ENCODE data around the gene ACTR8. TPM values are rescaled to one million over a fixed set of nuclear protein-coding genes. Genes with fewer than 3 reads are reported as not detected.

ACTR8 gene
- total and polyA plus RNA-seq, 2 of the 13 experiments (the other 11 are each of a cell fraction or from before 2014, with no cell fraction given): 15.5 to 29.0 TPM

DNA sequence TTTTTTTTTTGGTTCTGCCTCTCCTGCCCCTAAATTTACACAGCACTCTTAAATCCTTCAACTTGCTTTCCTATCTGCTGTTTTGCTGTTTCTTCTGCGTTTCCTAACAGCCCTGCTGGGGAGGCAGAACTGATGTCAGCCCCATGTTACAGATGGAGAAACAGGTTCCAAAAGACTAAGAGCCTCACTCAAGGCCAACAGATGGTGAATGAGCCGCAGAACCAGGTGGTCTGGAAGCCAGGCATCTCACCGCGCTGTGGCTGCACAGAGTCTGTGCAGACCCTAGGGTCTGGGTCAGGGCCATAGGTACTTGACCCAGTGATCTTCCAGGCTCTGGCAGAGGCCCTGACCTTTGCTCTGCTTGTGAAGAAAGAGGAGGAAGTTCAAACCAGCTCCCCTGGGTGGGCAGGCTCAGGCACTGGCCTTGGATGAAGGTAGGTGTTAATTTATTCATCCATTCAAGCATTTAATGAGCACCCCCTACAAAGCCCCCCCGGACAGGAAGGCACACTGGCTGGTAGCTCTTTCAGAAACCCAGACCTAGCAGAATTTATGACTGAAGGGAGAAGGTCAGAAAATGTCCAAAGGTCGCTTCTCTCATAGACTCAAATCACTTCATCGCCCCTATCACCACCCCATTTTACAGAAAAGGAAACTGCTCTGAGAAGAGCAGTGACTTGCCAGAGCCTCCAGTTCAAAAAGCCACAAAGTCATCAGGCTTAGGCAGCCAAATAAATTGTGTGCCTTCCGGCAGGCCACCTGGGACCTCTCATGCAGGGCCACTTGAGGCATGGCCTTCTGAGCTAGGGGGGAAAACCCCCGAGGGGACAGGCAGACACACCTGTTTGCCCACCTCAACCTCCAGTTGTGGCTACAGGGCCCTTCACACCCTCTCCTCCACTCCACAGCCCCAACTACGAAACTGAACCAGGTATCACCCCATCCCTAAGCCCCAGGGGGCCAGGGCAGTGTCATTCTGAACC, 38.5 kb downstream of the ACTR8 start (continued):
- TF ChIP-seq ZNF335 (CRISPR knock-in tag; IDR thresholded peaks at IDR 0.05) (peak; percentile 5; the same call in 1 of the 2 replicates), ZNF564 (CRISPR knock-in tag; IDR thresholded peaks at IDR 0.05) (no peak), DNMT3B (CRISPR knock-in tag; conservative IDR thresholded peaks at IDR 0.05) (no peak), MIER2 (CRISPR knock-in tag; IDR thresholded peaks at IDR 0.05) (no peak), MTA1 (CRISPR knock-in tag; IDR thresholded peaks at IDR 0.05; ENCODE audit: borderline replicate concordance) (peak; percentile 74; the same call in 1 of the 2 replicates), HNF4A (CRISPR knock-in tag; IDR thresholded peaks at IDR 0.05) (peak; percentile 95), ZNF225 (CRISPR knock-in tag; IDR thresholded peaks at IDR 0.05) (no peak), HOXA9 (CRISPR knock-in tag; IDR thresholded peaks at IDR 0.05; ENCODE audit: borderline replicate concordance) (no peak), IKZF4 (CRISPR knock-in tag; IDR thresholded peaks at IDR 0.05; ENCODE audit: borderline replicate concordance, low read depth, not compliant biosample characterization) (no peak), ZKSCAN1 (IDR thresholded peaks at IDR 0.05; ENCODE audit: low read length) (no peak), ZNF878 (CRISPR knock-in tag; IDR thresholded peaks at IDR 0.05) (0 out of 2 replicates have a peak, but pooled peaks have one; percentile 3), FOSL1 (CRISPR knock-in tag; IDR thresholded peaks at IDR 0.05; ENCODE audit: borderline replicate concordance) (no peak), MBD4 (IDR thresholded peaks at IDR 0.05; ENCODE audit: borderline replicate concordance, low read length) (no peak)
- TF ChIP-seq, protein P1, sequence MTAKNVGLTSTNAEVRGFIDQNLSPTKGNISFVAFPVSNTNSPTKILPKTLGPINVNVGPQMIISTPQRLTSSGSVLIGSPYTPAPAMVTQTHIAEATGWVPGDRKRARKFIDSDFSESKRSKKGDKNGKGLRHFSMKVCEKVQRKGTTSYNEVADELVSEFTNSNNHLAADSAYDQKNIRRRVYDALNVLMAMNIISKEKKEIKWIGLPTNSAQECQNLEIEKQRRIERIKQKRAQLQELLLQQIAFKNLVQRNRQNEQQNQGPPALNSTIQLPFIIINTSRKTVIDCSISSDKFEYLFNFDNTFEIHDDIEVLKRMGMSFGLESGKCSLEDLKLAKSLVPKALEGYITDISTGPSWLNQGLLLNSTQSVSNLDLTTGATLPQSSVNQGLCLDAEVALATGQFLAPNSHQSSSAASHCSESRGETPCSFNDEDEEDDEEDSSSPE (CRISPR knock-in tag; IDR thresholded peaks at IDR 0.05): no peak
- TF ChIP-seq, protein P2, sequence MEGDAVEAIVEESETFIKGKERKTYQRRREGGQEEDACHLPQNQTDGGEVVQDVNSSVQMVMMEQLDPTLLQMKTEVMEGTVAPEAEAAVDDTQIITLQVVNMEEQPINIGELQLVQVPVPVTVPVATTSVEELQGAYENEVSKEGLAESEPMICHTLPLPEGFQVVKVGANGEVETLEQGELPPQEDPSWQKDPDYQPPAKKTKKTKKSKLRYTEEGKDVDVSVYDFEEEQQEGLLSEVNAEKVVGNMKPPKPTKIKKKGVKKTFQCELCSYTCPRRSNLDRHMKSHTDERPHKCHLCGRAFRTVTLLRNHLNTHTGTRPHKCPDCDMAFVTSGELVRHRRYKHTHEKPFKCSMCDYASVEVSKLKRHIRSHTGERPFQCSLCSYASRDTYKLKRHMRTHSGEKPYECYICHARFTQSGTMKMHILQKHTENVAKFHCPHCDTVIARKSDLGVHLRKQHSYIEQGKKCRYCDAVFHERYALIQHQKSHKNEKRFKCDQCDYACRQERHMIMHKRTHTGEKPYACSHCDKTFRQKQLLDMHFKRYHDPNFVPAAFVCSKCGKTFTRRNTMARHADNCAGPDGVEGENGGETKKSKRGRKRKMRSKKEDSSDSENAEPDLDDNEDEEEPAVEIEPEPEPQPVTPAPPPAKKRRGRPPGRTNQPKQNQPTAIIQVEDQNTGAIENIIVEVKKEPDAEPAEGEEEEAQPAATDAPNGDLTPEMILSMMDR (CRISPR knock-in tag; IDR thresholded peaks at IDR 0.05): no peak
- TF ChIP-seq, protein P3, sequence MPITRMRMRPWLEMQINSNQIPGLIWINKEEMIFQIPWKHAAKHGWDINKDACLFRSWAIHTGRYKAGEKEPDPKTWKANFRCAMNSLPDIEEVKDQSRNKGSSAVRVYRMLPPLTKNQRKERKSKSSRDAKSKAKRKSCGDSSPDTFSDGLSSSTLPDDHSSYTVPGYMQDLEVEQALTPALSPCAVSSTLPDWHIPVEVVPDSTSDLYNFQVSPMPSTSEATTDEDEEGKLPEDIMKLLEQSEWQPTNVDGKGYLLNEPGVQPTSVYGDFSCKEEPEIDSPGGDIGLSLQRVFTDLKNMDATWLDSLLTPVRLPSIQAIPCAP (CRISPR knock-in tag; IDR thresholded peaks at IDR 0.05; ENCODE audit: low read depth): no peak
- TF ChIP-seq, protein P4, sequence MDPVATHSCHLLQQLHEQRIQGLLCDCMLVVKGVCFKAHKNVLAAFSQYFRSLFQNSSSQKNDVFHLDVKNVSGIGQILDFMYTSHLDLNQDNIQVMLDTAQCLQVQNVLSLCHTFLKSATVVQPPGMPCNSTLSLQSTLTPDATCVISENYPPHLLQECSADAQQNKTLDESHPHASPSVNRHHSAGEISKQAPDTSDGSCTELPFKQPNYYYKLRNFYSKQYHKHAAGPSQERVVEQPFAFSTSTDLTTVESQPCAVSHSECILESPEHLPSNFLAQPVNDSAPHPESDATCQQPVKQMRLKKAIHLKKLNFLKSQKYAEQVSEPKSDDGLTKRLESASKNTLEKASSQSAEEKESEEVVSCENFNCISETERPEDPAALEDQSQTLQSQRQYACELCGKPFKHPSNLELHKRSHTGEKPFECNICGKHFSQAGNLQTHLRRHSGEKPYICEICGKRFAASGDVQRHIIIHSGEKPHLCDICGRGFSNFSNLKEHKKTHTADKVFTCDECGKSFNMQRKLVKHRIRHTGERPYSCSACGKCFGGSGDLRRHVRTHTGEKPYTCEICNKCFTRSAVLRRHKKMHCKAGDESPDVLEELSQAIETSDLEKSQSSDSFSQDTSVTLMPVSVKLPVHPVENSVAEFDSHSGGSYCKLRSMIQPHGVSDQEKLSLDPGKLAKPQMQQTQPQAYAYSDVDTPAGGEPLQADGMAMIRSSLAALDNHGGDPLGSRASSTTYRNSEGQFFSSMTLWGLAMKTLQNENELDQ (CRISPR knock-in tag; IDR thresholded peaks at IDR 0.05; ENCODE audit: borderline replicate concordance): no peak
- TF ChIP-seq, protein P5, sequence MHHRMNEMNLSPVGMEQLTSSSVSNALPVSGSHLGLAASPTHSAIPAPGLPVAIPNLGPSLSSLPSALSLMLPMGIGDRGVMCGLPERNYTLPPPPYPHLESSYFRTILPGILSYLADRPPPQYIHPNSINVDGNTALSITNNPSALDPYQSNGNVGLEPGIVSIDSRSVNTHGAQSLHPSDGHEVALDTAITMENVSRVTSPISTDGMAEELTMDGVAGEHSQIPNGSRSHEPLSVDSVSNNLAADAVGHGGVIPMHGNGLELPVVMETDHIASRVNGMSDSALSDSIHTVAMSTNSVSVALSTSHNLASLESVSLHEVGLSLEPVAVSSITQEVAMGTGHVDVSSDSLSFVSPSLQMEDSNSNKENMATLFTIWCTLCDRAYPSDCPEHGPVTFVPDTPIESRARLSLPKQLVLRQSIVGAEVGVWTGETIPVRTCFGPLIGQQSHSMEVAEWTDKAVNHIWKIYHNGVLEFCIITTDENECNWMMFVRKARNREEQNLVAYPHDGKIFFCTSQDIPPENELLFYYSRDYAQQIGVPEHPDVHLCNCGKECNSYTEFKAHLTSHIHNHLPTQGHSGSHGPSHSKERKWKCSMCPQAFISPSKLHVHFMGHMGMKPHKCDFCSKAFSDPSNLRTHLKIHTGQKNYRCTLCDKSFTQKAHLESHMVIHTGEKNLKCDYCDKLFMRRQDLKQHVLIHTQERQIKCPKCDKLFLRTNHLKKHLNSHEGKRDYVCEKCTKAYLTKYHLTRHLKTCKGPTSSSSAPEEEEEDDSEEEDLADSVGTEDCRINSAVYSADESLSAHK (CRISPR knock-in tag; IDR thresholded peaks at IDR 0.05; ENCODE audit: borderline replicate concordance): no peak

All from HepG2 (cell line).